Colonic mucosa (tissue), 4 donors: ENCODE results near the gene UNC5A. TPM values are rescaled to one million over a fixed set of nuclear protein-coding genes. Genes with fewer than 3 reads are reported as not detected.

Source experiments
- DNase-seq: peaks from one replicate; pipeline ENCODE4 v3.0.0-alpha.2; 2020
- H3K27ac ChIP-seq: fragments of 200-600 bp; one replicate; pipeline ENCODE4 v1.8.0; 2021
- H3K27me3 ChIP-seq: fragments of 200-600 bp; one replicate; pipeline ENCODE4 v1.8.0; 2021
- H3K36me3 ChIP-seq: fragments of 200-600 bp; one replicate; pipeline ENCODE4 v1.8.0; 2021
- H3K4me1 ChIP-seq: fragments of 200-600 bp; one replicate; pipeline ENCODE4 v1.8.0; 2021; ENCODE audit warnings: mild to moderate bottlenecking
- H3K4me3 ChIP-seq: fragments of 200-600 bp; one replicate; pipeline ENCODE4 v1.8.0; 2021
- H3K9ac ChIP-seq, 2 donors: one replicate each; pipeline ENCODE4 v1.7.0; 2013; ENCODE audit warnings: control low read depth in 2 of 2, low read depth in 2 of 2, low read length in 2 of 2
- H3K9me3 ChIP-seq: fragments of 200-600 bp; one replicate; pipeline ENCODE4 v1.8.0; 2021
- CTCF ChIP-seq: fragments of 200-600 bp; IDR thresholded peaks from one replicate; pipeline ENCODE4 v1.8.0; 2022; ENCODE audit warnings: antibody characterized with exemption, mild to moderate bottlenecking
- intact Hi-C: fragments of 100-400 bp; cut with DNase I; formaldehyde crosslinking; loops from one replicate; pipeline ENCODE4 v1.14.1; 2022
- total RNA-seq, 2 donors: library from RNA; stranded (reverse); fragmentation: NEBNext Ultra II Directional in 1 of 2; extraction: Animal tissue kit (Norgen Biotek cat#: 25700) in 1 of 2; gene quantifications; one replicate each; pipeline ENCODE4 v1.2.1, GENCODE V29; 2021
- donor health status: healthy.
- donor health status: DM: no; HTN: no; CAD: no.
- donor health status: DM: no; HTN: no; CAD: no.

Gene UNC5A
- total RNA-seq, 2 donors from 2014 or later, result not detected

- Histone ChIP-seq H3K4me3 (no peak overlapping the region), H3K36me3 (peaks cover 9% of the 10 kb centered on the region), H3K4me1 (no peaks in the 10 kb centered on the region), H3K27ac (no peak overlapping the region), H3K9me3 (no peaks in the 10 kb centered on the region), H3K27me3 (no peaks in the 10 kb centered on the region), H3K9ac (no peak overlapping the region)
- TF ChIP-seq CTCF, result no peak
- intact Hi-C loops, result no loop called here
- no peak for DNase-seq
Measured at GRCh38 chr5:176908675-176909368, 98.5 kb downstream of the UNC5A start.

GRCh38 chr5:176912115-176912514, 101.8 kb downstream of the UNC5A start:
- intact Hi-C loops, result no loop called here
- H3K36me3 ChIP-seq, result peaks cover 9% of the 10 kb centered on the region
- no peak for TF ChIP-seq CTCF
- H3K4me1 ChIP-seq, result no peaks in the 10 kb centered on the region
- H3K9me3 ChIP-seq, result no peaks in the 10 kb centered on the region
- H3K9ac ChIP-seq, result no peak overlapping the region
- no peak overlapping the region for H3K27ac ChIP-seq
- DNase-seq, result no peak
- H3K27me3 ChIP-seq, result no peaks in the 10 kb centered on the region
- H3K4me3 ChIP-seq, result no peak overlapping the region

- intact Hi-C loops, result no loop called here
- H3K9ac ChIP-seq, result no peak overlapping the region
- no peaks in the 10 kb centered on the region for H3K4me1 ChIP-seq
- DNase-seq, result no peak
- H3K27me3 ChIP-seq, result no peaks in the 10 kb centered on the region
- H3K9me3 ChIP-seq, result no peaks in the 10 kb centered on the region
- no peak for TF ChIP-seq CTCF
- H3K27ac ChIP-seq, result no peak overlapping the region
- H3K36me3 ChIP-seq, result no peaks in the 10 kb centered on the region
- H3K4me3 ChIP-seq, result no peak overlapping the region
Measured at GRCh38 chr5:176915906-176916305, 105.5 kb downstream of the UNC5A start.

- H3K27ac ChIP-seq, result no peak overlapping the region
- H3K9me3 ChIP-seq, result no peaks in the 10 kb centered on the region
- intact Hi-C loops, result no loop called here
- DNase-seq, result no peak
- no peak overlapping the region for H3K9ac ChIP-seq
- H3K4me3 ChIP-seq, result no peak overlapping the region
- no peaks in the 10 kb centered on the region for H3K27me3 ChIP-seq
- no peaks in the 10 kb centered on the region for H3K4me1 ChIP-seq
- no peak for TF ChIP-seq CTCF
- no peaks in the 10 kb centered on the region for H3K36me3 ChIP-seq
Measured at GRCh38 chr5:176916337-176916736, 106.0 kb downstream of the UNC5A start.

- no peak for DNase-seq
- no peak for TF ChIP-seq CTCF
- Histone ChIP-seq H3K27me3 (no peaks in the 10 kb centered on the region), H3K4me3 (no peak overlapping the region), H3K36me3 (no peaks in the 10 kb centered on the region), H3K9me3 (no peaks in the 10 kb centered on the region), H3K27ac (no peak overlapping the region), H3K9ac (no peak overlapping the region), H3K4me1 (no peaks in the 10 kb centered on the region)
- intact Hi-C loops, result no loop called here
Measured at GRCh38 chr5:176918613-176919012, 108.3 kb downstream of the UNC5A start.
